NCI-H1694 (cell line): ENCODE results near the gene ACSL5.
"Not testable (repeated sequence)": the region's sequence is repeated elsewhere in the genome, so short reads cannot be mapped to it uniquely, and the experiment has no call there.

ENCODE experiments used
- DNase-seq: peaks from one replicate; lab custom pipeline; 2025; lab: John Stamatoyannopoulos, UW

The ACSL5 gene

DNA sequence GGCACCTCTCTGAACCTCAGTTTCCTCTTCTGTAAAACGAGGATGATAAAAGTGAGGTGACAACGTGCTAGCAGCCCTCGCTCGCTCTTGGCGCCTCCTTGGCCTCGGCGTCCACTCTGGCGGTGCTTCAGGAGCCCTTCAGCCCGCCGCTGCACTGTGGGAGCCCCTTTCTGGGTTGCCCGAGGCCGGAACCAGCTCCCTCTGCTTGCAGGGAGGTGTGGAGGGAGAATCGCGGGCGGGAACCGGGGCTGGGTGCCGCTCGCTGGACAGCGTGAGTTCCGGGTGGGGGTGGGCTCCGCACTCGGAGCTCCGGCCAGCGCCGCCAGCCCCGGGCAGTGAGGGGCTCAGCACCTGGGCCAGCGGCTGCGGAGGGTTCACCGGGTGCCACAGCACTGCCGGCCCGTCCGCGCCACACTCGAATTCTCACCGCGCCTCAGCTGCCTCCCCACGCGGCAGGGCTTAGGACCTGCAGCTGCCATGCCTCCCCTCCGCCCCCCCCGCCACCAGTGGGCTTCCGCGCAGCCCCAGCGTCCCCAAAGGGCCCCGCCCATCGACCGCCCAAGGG is 24.3 kb upstream of the ACSL5 start:
- DNase-seq: no peak

DNA sequence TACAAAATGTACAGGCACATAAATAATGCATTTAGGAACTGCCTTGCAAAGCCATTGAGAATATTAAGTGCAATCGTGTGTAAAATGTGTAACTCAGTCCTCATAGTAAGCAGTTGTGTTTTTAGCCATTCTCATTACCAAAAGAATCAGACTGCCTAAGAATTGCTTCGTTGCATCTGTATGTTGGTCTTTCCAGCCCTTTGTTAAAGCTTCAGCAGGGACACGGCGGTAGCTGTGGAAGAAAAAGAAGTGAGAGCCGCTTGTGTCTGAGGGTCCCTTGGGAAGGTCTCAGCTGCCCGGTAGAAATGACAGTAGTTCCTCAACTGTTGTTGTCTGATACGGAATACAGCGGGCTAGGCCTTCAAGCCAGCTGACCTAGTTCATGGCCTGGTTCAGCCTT is 22.8 kb upstream of the ACSL5 start:
- DNase-seq: no peak

DNA sequence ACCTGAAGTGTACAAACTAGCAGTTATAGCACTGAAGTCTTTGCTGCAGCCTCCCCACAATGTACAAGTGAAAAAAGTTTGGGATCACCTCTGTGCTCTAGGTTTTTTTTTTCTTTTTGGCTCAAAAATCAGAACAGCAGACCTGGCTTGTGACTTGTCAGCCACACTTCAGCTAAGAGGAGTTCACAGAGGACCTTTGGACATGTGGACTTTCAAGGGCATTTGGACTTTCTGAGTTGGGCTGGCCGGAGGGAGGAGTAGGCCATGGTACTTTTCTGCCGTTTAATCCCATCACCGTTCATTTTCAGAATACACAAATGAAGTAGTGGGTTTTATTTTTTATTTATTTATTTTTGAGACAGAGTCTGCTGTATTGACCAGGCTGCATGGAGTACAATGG is 21.9 kb upstream of the ACSL5 start:
- DNase-seq: no peak

DNA sequence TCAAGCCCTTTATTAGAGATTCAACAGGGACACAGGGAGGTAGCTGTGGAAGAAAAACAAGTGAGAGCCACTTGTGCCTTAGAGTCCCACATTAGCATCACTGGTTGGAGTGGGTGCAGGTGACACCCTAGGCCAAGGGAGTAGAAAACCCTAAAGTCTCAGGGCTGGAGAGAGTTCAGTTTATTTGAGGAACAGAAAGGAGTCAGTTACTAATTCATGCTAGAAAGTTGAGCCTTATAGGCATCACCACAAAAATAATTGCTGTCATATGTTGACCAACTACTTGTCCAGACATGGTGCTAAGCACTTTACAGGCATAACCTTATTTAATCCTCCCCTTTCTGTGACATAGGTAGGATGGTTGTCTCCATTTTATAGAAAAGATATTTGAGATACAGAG is 20.9 kb upstream of the ACSL5 start:
- DNase-seq: no peak

DNA sequence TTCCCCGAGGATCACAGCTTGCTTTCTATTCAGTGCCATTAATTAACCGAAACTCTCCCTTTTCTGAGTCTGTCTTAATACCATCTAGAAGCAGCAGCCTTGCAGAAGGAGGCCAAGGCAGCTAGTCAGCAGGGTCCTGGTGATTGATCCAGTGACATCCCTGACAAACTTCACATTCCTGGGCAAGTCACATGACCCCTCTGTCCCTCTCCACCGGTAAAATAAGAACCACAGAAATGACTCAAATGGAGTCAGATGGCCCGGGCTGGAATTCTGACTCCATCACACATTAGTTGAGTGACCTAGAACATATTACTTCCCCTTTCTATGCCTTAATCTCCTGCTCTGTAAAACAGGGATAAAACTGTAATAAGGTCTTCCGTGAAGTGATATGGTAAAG is 17.2 kb upstream of the ACSL5 start:
- DNase-seq: no peak

DNA sequence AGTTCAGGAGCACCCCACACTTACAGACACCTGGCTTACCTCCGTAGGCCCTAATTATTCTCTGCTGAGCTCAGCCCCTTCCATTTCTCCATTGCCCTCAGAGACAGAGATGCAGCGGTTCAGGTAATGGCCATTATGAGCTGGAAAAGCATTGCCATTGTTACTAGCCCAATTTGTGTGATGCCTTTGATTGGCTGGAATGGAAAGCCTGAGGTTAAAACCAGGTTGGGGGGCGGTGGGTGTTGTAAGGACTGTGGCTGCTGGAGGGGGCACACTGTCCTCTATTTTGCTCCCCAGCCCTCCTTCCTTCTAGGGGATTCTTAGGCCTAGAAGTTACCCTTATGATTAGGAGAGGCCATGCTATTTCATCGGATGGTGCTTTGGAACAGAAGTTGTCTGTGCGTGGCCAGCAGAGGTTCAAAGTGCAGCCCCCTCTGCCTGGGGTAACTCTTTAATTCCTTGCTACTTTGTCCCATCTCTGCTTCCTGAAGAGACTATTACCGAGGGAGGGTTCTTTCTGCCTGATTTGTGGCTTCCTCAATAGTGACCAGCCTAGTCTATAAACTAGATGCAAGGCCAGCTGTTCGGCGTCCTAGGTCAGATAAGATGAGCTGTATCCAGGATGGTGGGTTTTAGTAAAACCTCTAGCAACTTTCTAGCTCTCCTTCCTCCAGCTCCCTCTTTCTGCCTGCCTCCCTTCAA is 14.2 kb upstream of the ACSL5 start:
- no peak for DNase-seq

DNA sequence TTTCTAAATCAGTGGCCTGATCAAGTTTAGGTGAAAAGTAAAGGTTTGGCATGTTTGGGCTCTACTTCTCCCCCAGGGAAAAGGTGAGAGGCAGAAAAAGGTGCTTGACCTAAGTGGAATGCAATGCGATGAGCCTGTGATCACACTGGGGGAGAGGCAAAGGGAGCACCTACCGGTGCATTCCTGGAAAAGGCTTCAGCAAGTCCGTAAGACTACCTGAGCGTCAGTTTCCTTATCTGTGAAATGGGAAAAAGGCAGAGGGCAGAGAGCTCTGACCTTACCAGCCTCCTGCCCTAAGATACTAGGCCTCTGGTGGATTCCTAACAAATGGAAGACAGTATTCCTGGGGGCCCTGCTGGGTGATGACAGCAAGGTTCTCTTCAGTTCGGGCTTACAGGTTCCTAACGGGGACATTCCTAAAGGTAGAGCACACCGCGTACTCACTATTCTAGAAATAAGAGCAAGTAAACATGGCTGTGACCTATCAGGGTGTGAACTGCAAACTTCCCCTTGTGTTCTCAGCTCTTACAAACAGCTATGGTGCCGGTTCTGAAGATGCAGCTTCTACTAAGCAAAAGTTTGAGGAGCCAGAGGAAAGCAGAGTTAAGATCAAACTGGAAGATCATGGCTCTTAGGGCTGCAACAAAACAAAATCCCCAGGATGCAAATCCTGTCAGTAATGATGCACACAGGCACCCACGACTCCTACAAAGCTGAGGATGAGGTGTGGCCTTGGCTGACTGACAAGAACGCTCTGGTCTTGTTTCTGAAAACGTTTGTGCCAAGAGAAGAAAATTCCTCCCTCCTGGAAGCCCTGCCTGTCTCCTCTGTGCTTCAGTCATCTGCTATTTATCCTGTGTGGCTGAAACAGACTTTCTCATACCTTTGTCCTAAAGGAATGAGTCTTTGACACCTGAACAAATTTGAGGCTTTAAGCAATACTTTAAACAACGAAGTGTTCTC is 13.3 kb upstream of the ACSL5 start:
- no peak for DNase-seq

DNA sequence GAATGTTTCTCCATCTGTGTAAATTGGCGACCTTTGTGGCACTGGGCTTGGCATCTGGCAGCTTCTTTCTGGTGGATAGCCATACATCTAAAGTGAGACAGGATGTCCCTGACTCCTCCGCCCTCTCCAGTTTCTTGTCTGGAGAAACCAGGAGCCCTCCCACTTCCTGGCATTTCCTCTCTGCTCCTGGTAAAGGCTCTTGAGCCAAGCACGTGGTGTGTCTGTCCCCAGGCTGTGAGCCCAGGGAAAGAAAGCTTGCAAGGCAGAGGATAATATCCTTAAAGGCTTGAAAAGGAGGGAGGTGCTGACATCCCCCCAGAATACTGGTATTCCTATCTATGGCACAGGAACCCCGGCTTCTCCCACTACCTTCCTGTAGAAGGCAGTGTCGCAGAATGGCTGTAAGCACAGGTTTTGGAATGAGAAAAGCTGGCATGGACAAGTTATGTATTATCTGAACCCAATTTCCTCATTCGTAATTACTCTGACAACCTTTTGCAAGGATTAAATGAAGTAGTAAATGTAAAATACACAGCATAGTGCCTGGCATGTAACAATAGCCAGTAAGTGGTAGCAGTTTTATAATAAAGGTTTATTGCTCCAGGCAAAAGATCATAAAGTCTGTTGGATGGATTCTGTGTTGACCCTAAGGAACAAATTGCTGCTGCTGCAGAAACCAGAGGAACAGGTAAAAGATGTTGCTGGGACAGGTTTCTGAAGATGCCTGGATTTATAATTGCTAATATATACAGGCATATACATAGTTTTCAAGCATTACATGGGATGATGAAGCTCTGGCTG is 11.8 kb upstream of the ACSL5 start:
- DNase-seq: no peak

DNA sequence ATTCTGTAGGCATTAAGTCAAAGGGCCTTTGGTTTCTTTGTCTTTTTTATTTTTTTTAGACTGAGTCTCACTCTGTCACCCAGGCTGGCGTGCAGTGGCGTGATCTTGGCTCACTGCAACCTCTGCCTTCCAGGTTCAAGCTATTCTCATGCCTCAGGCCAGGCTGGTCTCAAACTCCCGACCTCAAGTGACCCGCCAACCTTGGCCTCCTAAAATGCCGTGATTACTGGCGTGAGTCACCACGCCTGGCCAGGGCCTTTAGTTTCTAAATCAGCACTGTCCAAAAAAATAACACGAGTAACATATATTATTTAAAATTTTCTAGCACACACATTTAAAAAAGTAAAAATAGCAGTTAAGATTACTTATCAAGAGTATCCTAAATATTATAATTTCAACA is 11.1 kb upstream of the ACSL5 start:
- DNase-seq: no peak

DNA sequence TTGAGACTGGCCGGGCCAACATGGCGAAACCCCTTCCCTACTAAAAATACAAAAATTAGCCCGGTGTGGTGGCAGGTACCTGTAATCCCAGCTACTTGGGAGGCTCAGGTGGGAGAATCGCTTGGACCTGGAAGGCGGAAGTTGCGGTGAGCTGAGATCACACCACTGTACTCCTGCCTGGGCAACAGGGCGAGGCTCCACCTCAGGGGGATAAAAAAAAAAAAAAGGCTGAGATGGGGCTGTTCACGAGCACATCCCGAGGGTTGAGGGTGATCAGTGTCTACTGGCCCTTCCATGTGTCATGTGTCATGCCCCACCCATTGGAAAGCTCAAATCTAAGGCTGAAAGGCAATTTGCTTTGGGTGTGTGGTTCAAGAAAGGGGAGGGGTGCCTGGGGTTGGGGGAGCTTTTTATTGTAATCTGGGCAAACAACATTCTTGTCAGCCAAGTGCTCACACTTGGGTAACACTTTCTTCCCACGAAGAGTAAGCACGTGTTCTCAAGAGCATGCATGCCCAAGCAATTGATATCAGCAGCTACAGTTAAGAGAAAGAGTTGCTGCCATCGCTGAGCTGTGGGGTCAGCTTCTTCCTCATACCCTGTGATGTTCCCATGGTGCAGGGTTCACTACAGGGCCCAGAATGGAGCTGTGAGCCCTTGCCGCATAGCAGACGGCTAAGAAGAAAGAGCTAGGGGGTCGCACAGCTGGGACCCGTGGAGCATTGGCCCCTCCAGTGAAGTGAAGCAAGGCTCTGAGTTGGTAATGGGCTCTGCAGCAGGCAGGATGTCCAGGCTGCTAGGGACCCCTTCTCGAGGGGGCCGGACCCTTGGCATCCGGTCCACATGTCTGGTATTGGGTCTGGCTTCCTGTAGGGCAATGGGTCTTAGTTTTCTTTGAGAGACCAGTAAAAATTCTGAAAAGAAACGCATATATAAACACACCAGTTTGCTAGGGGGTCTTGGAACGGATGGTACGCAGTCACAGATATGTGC is 9.9 kb upstream of the ACSL5 start:
- DNase-seq: no peak

DNA sequence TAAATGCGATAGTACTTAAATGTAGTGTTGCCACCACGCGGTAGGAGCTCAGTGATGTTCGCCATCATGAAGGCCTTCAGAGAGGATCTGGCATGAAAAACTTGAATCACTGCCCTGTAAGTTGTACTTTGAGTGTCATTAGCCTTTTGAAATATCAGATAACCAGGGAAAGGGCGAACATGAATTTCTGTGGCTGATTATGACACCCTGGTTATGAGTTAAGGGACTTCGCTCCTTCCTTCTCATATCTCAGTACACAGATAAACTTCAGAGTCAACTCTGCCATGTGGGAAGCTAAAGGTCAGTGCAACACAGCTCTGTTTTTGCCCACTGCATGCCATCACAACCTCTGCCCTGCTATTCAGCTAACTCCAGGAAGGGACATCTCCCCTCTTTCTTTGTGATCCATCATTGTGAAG is 8.9 kb upstream of the ACSL5 start:
- no peak for DNase-seq

DNA sequence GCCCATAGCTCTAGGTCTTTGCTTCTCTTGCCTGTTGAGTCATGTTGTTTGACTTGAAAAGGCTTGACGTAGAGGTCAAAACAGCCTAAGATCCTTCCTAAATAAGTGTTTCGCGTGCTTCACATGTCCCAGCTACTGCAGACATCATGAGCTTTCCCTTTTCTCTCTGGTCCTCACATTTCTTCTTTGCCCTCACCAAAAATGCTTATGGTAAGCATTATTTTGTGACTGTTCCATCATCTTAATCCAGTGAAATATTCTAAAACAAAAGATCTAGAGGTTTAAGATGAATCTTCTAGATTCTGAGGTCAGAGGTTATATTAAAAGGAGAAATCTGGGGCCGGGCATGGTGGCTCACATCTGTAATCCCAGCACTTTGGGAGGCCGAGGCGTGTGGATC is 8.5 kb upstream of the ACSL5 start:
- no peak for DNase-seq

DNA sequence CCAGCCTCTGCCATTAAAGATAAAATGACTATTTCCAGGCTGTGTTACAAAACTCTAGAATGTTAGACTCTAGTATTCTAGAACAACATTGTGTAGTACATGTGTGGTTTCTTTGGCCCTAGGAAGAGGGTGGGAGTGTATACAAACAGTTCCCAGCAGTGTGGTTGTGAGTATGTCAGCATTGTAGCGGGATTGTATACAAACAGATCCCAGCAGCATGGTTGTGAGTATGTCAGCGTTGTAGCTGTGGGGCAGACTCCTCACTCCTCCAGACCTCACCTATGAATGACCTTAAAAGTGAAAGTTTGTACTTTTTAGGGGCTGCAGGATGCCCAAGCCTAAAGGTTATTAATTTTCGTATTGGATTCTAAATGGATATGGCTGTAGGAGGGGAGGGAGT is 6.9 kb upstream of the ACSL5 start:
- DNase-seq: no peak

DNA sequence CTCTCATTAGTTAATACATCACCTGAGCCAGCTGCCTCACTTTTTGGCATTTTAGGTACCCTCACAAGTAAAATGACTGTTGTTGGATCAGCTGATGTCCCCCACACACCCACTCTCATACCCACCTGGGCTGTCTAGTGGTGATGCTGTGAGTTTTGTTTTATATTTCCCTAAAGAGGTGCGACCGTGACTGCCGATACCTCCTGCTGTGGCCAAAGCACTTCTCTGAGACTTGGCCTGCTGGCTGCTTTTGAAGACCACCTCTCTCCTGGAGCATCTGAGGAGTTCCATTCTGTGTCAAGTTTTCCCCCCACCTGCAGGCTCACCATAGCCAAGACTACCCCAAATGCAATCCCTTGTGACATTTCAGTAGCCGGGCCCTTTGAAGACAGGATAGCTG is 6.4 kb upstream of the ACSL5 start:
- no peak for DNase-seq

DNA sequence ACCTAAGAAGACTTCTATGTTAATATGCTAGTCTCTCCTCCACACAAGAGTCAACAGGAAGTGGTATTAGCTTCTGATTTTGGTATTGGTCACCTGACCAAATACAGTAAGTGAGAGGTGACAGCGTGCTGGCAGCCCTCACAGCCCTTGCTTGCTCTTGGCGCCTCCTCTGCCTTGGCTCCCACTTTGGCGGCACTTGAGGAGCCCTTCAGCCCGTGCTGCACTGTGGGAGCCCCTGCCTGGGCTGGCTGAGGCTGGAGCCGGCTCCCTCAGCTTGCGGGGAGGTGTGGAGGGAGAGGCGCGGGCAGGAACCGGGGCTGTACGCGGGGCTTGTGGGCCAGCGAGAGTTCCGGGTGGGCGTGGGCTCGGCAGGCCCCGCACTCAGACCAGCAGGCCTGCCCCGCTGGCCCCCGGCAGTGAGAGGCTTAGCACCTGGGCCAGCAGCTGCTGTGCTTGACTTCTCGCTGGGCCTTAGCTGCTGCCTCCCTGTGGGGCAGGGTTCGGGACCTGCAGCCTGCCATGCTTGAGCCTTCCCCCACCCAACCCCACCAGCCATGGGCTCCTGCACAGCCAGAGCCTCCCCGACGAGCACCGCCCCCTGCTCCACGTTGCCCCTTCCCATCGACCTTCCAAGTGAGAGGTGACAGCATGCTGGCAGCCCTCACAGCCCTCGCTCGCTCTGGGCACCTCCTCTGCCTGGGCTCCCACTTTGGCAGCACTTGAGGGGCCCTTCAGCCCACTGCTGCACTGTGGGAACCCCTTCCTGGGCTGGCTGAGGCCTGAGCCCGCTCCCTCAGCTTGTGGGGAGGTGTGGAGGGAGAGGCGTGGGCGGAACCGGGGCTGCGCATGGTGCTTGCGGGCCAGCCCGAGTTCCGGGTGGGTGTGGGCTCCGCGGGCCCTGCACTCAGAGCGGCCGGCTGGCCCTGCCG is 4.2 kb upstream of the ACSL5 start:
- DNase-seq: no peak

DNA sequence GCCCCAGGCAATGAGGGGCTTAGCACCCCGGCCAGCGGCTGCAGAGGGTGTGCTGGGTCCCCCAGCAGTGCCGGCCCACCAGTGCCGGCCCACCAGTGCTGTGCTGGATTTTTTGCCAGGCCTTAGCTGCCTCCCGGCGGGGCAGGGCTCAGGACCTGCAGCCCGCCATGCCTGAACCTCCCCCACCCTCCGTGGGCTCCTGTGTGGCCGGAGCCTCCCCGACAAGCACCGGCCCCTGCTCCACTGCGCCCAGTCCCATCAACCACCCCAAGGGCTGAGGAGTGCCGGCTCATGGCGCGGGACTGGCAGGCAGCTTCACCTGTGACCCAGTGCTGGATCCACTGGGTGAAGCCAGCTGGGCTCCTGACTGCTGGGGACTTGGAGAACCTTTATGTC is 3.5 kb upstream of the ACSL5 start:
- DNase-seq: no peak

DNA sequence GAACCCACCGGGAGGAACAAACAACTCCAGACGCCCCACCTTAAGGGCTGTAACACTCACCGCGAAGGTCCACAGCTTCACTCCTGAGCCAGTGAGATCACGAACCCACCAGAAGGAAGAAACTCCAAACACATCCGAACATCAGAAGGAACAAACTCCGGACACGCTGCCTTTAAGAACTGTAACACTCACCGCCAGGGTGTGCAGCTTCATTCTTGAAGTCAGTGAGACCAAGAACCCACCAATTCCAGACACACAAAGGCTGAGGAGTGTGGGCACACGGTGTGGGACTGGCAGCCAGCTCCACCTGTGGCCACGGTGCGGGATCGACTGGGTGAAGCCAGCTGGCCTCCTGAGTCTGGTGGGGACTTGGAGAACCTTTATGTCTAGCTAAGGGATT is 2.6 kb upstream of the ACSL5 start:
- not testable (repeated sequence) for DNase-seq

DNA sequence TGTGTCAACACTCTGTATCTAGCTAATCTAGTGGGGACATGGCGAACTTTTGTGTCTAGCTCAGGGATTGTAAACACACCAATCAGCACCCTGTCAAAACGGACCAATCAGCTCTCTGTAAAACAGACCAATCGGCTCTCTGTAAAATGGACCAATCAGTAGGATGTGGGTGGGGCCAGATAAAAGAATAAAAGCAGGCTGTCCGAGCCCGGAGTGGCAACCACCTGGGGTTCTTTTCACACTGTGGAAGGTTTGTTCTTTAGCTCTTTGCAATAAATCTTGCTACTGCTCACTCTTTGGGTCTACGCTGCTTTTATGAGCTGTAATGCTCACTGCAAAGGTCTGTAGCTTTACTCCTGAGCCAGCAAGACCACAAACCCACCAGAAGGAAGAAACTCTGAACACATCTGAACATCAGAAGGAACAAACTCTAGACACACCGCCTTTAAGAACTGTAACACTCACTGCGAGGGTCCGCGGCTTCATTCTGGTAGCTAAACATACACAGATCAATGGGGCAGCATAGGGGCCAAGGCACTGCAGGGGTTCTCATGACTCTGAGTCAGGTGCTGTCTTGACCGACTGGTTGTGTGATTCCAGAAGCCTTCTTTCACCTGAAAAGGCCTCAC is 1.6 kb upstream of the ACSL5 start:
- not testable (repeated sequence) for DNase-seq
